Measurements from ENCODE around the gene PCMT1. TPM values are rescaled to one million over a fixed set of nuclear protein-coding genes. Genes with fewer than 3 reads are reported as not detected.

The PCMT1 gene
- 34.6 TPM for total RNA-seq

GRCh38 chr6:149749594-149750135 is at the start of gene PCMT1:
Gene PCMT1, plus strand, starts transcription at chr6:149749741. Its CDS starts 161 bp downstream, at chr6:149749902.
- peak within 1 kb of the TSS; percentile 97 for H3K4me3 ChIP-seq (ENCODE audit: low read length)
- no peaks in the 10 kb centered on the region for H3K9me3 ChIP-seq (ENCODE audit: low read depth, low read length)
- H3K4me1 ChIP-seq (ENCODE audit: insufficient read depth, low read length) = peaks cover 73% of the 10 kb centered on the region
- no peaks in the 10 kb centered on the region for H3K27me3 ChIP-seq (ENCODE audit: insufficient read depth, low read length)

GRCh38 chr6:149701714-149702113 is 47.8 kb upstream of the PCMT1 start:
- no peaks in the 10 kb centered on the region for H3K9me3 ChIP-seq (ENCODE audit: low read depth, low read length)
- H3K4me3 ChIP-seq (ENCODE audit: low read length) = no peak overlapping the region
- H3K4me1 ChIP-seq (ENCODE audit: insufficient read depth, low read length) = peaks cover 10% of the 10 kb centered on the region
- H3K27me3 ChIP-seq (ENCODE audit: insufficient read depth, low read length) = no peaks in the 10 kb centered on the region

- H3K4me3 ChIP-seq (ENCODE audit: low read length) = no peak overlapping the region
- H3K4me1 ChIP-seq (ENCODE audit: insufficient read depth, low read length) = peaks cover 33% of the 10 kb centered on the region
- no peaks in the 10 kb centered on the region for H3K9me3 ChIP-seq (ENCODE audit: low read depth, low read length)
- H3K27me3 ChIP-seq (ENCODE audit: insufficient read depth, low read length) = no peaks in the 10 kb centered on the region
These were observed 37.8 kb upstream of the PCMT1 start for GRCh38 chr6:149711711-149712110.

- no peaks in the 10 kb centered on the region for H3K27me3 ChIP-seq (ENCODE audit: insufficient read depth, low read length)
- no peaks in the 10 kb centered on the region for H3K9me3 ChIP-seq (ENCODE audit: low read depth, low read length)
- H3K4me1 ChIP-seq (ENCODE audit: insufficient read depth, low read length) = peaks cover 42% of the 10 kb centered on the region
- H3K4me3 ChIP-seq (ENCODE audit: low read length) = no peak overlapping the region
These were observed 35.1 kb upstream of the PCMT1 start for GRCh38 chr6:149714442-149714841.

GRCh38 chr6:149716181-149716963 is 33.2 kb upstream of the PCMT1 start:
- peak overlapping the region; percentile 11 for H3K4me3 ChIP-seq (ENCODE audit: low read length)
- no peaks in the 10 kb centered on the region for H3K27me3 ChIP-seq (ENCODE audit: insufficient read depth, low read length)
- peaks cover 31% of the 10 kb centered on the region for H3K4me1 ChIP-seq (ENCODE audit: insufficient read depth, low read length)
- H3K9me3 ChIP-seq (ENCODE audit: low read depth, low read length) = no peaks in the 10 kb centered on the region

GRCh38 chr6:149717255-149717587 is 32.3 kb upstream of the PCMT1 start:
- Histone ChIP-seq H3K27me3 (ENCODE audit: insufficient read depth, low read length) (no peaks in the 10 kb centered on the region), H3K4me1 (ENCODE audit: insufficient read depth, low read length) (peaks cover 26% of the 10 kb centered on the region), H3K9me3 (ENCODE audit: low read depth, low read length) (no peaks in the 10 kb centered on the region), H3K4me3 (ENCODE audit: low read length) (peak overlapping the region; percentile 98)

GRCh38 chr6:149717588-149718458 is 31.7 kb upstream of the PCMT1 start, which contains the start of gene LATS1:
Gene LATS1, minus strand, starts transcription at chr6:149718101. Its CDS starts 15,975 bp downstream, at chr6:149702126.
- Histone ChIP-seq H3K4me1 (ENCODE audit: insufficient read depth, low read length) (peaks cover 26% of the 10 kb centered on the region), H3K9me3 (ENCODE audit: low read depth, low read length) (no peaks in the 10 kb centered on the region), H3K4me3 (ENCODE audit: low read length) (peak within 1 kb of the TSS; percentile 98), H3K27me3 (ENCODE audit: insufficient read depth, low read length) (no peaks in the 10 kb centered on the region)

GRCh38 chr6:149719531-149719930 is 30.0 kb upstream of the PCMT1 start:
- Histone ChIP-seq H3K4me1 (ENCODE audit: insufficient read depth, low read length) (peaks cover 32% of the 10 kb centered on the region), H3K4me3 (ENCODE audit: low read length) (no peak overlapping the region), H3K9me3 (ENCODE audit: low read depth, low read length) (no peaks in the 10 kb centered on the region), H3K27me3 (ENCODE audit: insufficient read depth, low read length) (no peaks in the 10 kb centered on the region)

- Histone ChIP-seq H3K4me3 (ENCODE audit: low read length) (no peak overlapping the region), H3K4me1 (ENCODE audit: insufficient read depth, low read length) (peaks cover 17% of the 10 kb centered on the region), H3K9me3 (ENCODE audit: low read depth, low read length) (no peaks in the 10 kb centered on the region), H3K27me3 (ENCODE audit: insufficient read depth, low read length) (no peaks in the 10 kb centered on the region)
These were observed 26.3 kb upstream of the PCMT1 start for GRCh38 chr6:149723262-149723661.

GRCh38 chr6:149723771-149724417 is 25.6 kb upstream of the PCMT1 start:
- Histone ChIP-seq H3K27me3 (ENCODE audit: insufficient read depth, low read length) (no peaks in the 10 kb centered on the region), H3K4me1 (ENCODE audit: insufficient read depth, low read length) (peaks cover 18% of the 10 kb centered on the region), H3K4me3 (ENCODE audit: low read length) (no peak overlapping the region), H3K9me3 (ENCODE audit: low read depth, low read length) (no peaks in the 10 kb centered on the region)

- H3K9me3 ChIP-seq (ENCODE audit: low read depth, low read length) = no peaks in the 10 kb centered on the region
- no peaks in the 10 kb centered on the region for H3K27me3 ChIP-seq (ENCODE audit: insufficient read depth, low read length)
- H3K4me3 ChIP-seq (ENCODE audit: low read length) = no peak overlapping the region
These were observed 23.8 kb upstream of the PCMT1 start for GRCh38 chr6:149725785-149726184.

GRCh38 chr6:149727793-149728498 is 21.6 kb upstream of the PCMT1 start:
- no peaks in the 10 kb centered on the region for H3K27me3 ChIP-seq (ENCODE audit: insufficient read depth, low read length)
- H3K9me3 ChIP-seq (ENCODE audit: low read depth, low read length) = no peaks in the 10 kb centered on the region
- peaks cover 34% of the 10 kb centered on the region for H3K4me1 ChIP-seq (ENCODE audit: insufficient read depth, low read length)
- no peak overlapping the region for H3K4me3 ChIP-seq (ENCODE audit: low read length)

More at GRCh38 chr6:149725785-149726184, 23.8 kb upstream of the PCMT1 start:
- peaks cover 34% of the 10 kb centered on the region for H3K4me1 ChIP-seq (ENCODE audit: insufficient read depth, low read length)

GRCh38 chr6:149728499-149729234 is 20.9 kb upstream of the PCMT1 start:
- Histone ChIP-seq H3K4me3 (ENCODE audit: low read length) (no peak overlapping the region), H3K9me3 (ENCODE audit: low read depth, low read length) (no peaks in the 10 kb centered on the region), H3K27me3 (ENCODE audit: insufficient read depth, low read length) (no peaks in the 10 kb centered on the region), H3K4me1 (ENCODE audit: insufficient read depth, low read length) (peaks cover 30% of the 10 kb centered on the region)

GRCh38 chr6:149729824-149730223 is 19.7 kb upstream of the PCMT1 start:
- Histone ChIP-seq H3K9me3 (ENCODE audit: low read depth, low read length) (no peaks in the 10 kb centered on the region), H3K4me1 (ENCODE audit: insufficient read depth, low read length) (peaks cover 28% of the 10 kb centered on the region), H3K4me3 (ENCODE audit: low read length) (no peak overlapping the region), H3K27me3 (ENCODE audit: insufficient read depth, low read length) (no peaks in the 10 kb centered on the region)

Data from mononuclear cell (primary cell).